ENCODE measurements around the gene COL4A6. TPM values are rescaled to one million over a fixed set of nuclear protein-coding genes. Genes with fewer than 3 reads are reported as not detected.

The COL4A6 gene
- polyA plus RNA-seq, 1 donor from 2014 or later = 1.6 TPM

GRCh38 chrX:108297290-108297689 lies 140.9 kb downstream of the COL4A6 start:
- TF ChIP-seq MXI1 (conservative IDR thresholded peaks at IDR 0.05; ENCODE audit: poor library complexity, severe bottlenecking) (no peak), EZH2 (IDR thresholded peaks at IDR 0.05; ENCODE audit: borderline replicate concordance, insufficient read depth, low read length, poor library complexity, severe bottlenecking) (no peak), TAF1 (IDR thresholded peaks at IDR 0.05; ENCODE audit: low read depth) (no peak), REST (IDR thresholded peaks at IDR 0.05; ENCODE audit: borderline replicate concordance) (no peak), POLR2AphosphoS5 (IDR thresholded peaks at IDR 0.05) (no peak), SMC3 (conservative IDR thresholded peaks at IDR 0.05; ENCODE audit: poor library complexity) (no peak), CTCF (IDR thresholded peaks at IDR 0.05; ENCODE audit: poor library complexity, severe bottlenecking) (no peak), RAD21 (conservative IDR thresholded peaks at IDR 0.05) (no peak), EP300 (conservative IDR thresholded peaks at IDR 0.05; ENCODE audit: poor library complexity, severe bottlenecking) (no peak)
- Histone ChIP-seq H4K20me1 (ENCODE audit: insufficient read depth) (no peaks in the 10 kb centered on the region), H3F3A (ENCODE audit: insufficient read depth, low read length, poor library complexity, severe bottlenecking) (no peaks in the 10 kb centered on the region), H3K9me3 (ENCODE audit: low read length) (no peaks in the 10 kb centered on the region), H3K36me3 (ENCODE audit: insufficient read depth, low read length) (no peaks in the 10 kb centered on the region), H3K27me3 (ENCODE audit: insufficient read depth, low read depth, low read length) (no peaks in the 10 kb centered on the region), H3K9ac (ENCODE audit: low read length) (no peak overlapping the region), H3K79me2 (replicated peaks; ENCODE audit: insufficient read depth, low read length) (no peaks in the 10 kb centered on the region), H3K27ac (ENCODE audit: low read length) (no peak overlapping the region), H2AFZ (ENCODE audit: low read depth, low read length) (no peak overlapping the region), H3K9me2 (ENCODE audit: insufficient read depth, low read length) (no peaks in the 10 kb centered on the region), H3K4me3 (ENCODE audit: low read length) (no peak overlapping the region), H3K4me2 (ENCODE audit: low read length) (no peak overlapping the region)

GRCh38 chrX:108292053-108292452 lies 146.2 kb downstream of the COL4A6 start:
- TF ChIP-seq TAF1 (IDR thresholded peaks at IDR 0.05; ENCODE audit: low read depth) (no peak), CTCF (IDR thresholded peaks at IDR 0.05; ENCODE audit: poor library complexity, severe bottlenecking) (no peak), EZH2 (IDR thresholded peaks at IDR 0.05; ENCODE audit: borderline replicate concordance, insufficient read depth, low read length, poor library complexity, severe bottlenecking) (no peak), EP300 (conservative IDR thresholded peaks at IDR 0.05; ENCODE audit: poor library complexity, severe bottlenecking) (no peak), RAD21 (conservative IDR thresholded peaks at IDR 0.05) (no peak), MXI1 (conservative IDR thresholded peaks at IDR 0.05; ENCODE audit: poor library complexity, severe bottlenecking) (no peak), REST (IDR thresholded peaks at IDR 0.05; ENCODE audit: borderline replicate concordance) (no peak), SMC3 (conservative IDR thresholded peaks at IDR 0.05; ENCODE audit: poor library complexity) (no peak), POLR2AphosphoS5 (IDR thresholded peaks at IDR 0.05) (no peak)
- Histone ChIP-seq H4K20me1 (ENCODE audit: insufficient read depth) (no peaks in the 10 kb centered on the region), H3K27ac (ENCODE audit: low read length) (no peak overlapping the region), H3K27me3 (ENCODE audit: insufficient read depth, low read depth, low read length) (no peaks in the 10 kb centered on the region), H3F3A (ENCODE audit: insufficient read depth, low read length, poor library complexity, severe bottlenecking) (no peaks in the 10 kb centered on the region), H3K36me3 (ENCODE audit: insufficient read depth, low read length) (no peaks in the 10 kb centered on the region), H3K4me3 (ENCODE audit: low read length) (no peak overlapping the region), H3K9me3 (ENCODE audit: low read length) (no peaks in the 10 kb centered on the region), H3K4me2 (ENCODE audit: low read length) (no peak overlapping the region), H3K79me2 (replicated peaks; ENCODE audit: insufficient read depth, low read length) (no peaks in the 10 kb centered on the region), H2AFZ (ENCODE audit: low read depth, low read length) (no peak overlapping the region), H3K9me2 (ENCODE audit: insufficient read depth, low read length) (no peaks in the 10 kb centered on the region), H3K9ac (ENCODE audit: low read length) (no peak overlapping the region)

All from neural cell (in vitro differentiated cells).